Measurements from ENCODE around the gene MTMR11. TPM values are rescaled to one million over a fixed set of nuclear protein-coding genes. Genes with fewer than 3 reads are reported as not detected.

MTMR11 gene
- total RNA-seq, 1 experiment from 2014 or later: 3.9 TPM

DNA sequence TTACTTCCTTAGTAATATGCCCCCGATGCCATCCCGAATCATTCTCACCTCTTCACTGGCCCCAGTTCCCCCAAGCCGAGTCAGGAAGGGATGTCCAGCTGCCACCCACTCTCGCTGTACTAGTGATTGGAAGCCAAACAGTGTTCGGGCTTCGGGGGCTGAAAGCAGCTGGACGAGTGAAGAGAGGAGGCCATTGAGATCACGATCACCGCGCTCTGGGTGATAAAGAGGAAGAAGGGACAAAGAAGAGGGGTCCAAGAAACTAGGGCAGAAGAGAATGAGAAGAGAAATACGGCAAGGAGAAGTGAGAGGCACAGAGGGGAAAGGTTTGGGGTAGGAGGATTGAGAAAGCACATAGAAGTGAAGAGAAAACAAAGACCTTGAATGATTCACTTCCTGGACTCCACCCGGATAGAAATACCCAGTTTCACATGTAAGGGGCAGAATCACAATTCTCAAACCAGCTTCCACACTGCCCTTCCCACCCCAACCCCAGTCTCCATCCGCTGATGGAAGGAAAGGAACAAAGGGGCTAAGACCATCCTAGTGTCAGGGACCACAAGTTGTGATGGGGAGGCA lies 5.4 kb downstream of the MTMR11 start:
- Histone ChIP-seq H3K4me1 (ENCODE audit: insufficient read depth, low read length) (peaks cover 2% of the 10 kb centered on the region; the same call in 1 of the 2 replicates), H3K79me1 (ENCODE audit: insufficient read depth, low read depth, low read length, poor library complexity, severe bottlenecking) (peaks cover 7% of the 10 kb centered on the region), H4K5ac (ENCODE audit: insufficient read length, low read depth, low read length) (no peak overlapping the region), H3K27me3 (ENCODE audit: insufficient read depth, low read length) (no peaks in the 10 kb centered on the region), H3K4ac (ENCODE audit: low read depth, low read length) (no peak overlapping the region), H4K91ac (ENCODE audit: insufficient read length, low read depth, low read length) (no peak overlapping the region), H2BK5ac (ENCODE audit: insufficient read length, low read length) (no peak overlapping the region), H4K20me1 (ENCODE audit: control insufficient read depth, insufficient read depth, insufficient read length) (no peaks in the 10 kb centered on the region), H3K23me2 (ENCODE audit: insufficient read length, low read depth, low read length, poor library complexity, severe bottlenecking) (peaks cover 11% of the 10 kb centered on the region), H3K79me2 (ENCODE audit: insufficient read depth, low read length) (peaks cover 7% of the 10 kb centered on the region; the same call in 1 of the 2 replicates), H2BK15ac (ENCODE audit: low read depth, low read length) (no peak overlapping the region), H2BK12ac (ENCODE audit: insufficient read length, low read depth, low read length) (no peak overlapping the region), H3K9me3 (ENCODE audit: control insufficient read depth, low read depth, low read length) (no peaks in the 10 kb centered on the region), H2AFZ (ENCODE audit: low read length) (no peak overlapping the region), H3T11ph (ENCODE audit: low read length) (no peak overlapping the region), H3K23ac (ENCODE audit: insufficient read length, low read depth, low read length) (no peak overlapping the region), H3K9ac (ENCODE audit: extremely low read depth, insufficient read length, low read length) (no peak overlapping the region), H2AK5ac (ENCODE audit: insufficient read length, low read length) (no peak overlapping the region), H2BK120ac (ENCODE audit: low read depth, low read length, poor library complexity, severe bottlenecking) (no peak overlapping the region), H3K4me2 (ENCODE audit: insufficient read depth, insufficient read length, low read length) (no peak overlapping the region), H3K18ac (ENCODE audit: insufficient read length, low read depth, low read length) (no peak overlapping the region), H3K14ac (ENCODE audit: insufficient read depth, low read length) (no peak overlapping the region), H3K27ac (ENCODE audit: insufficient read length, low read depth, low read length) (no peak overlapping the region), H3K56ac (ENCODE audit: insufficient read length, low read depth, low read length) (no peak overlapping the region), H2BK20ac (ENCODE audit: low read depth, low read length, poor library complexity, severe bottlenecking) (no peak overlapping the region), H4K8ac (replicated peaks; ENCODE audit: insufficient read length, low read depth, low read length) (no peak overlapping the region)
- H3K27ac Mint-ChIP-seq: no peak overlapping the region; a peak in 1 of 7 replicates
- H3K36me3 Mint-ChIP-seq (ENCODE audit: insufficient read depth in 1 of 3, low read depth in 3 of 3): peaks cover 2 to 9% (median 8%) of the 10 kb centered on the region in 3 experiments
- H3K9me3 Mint-ChIP-seq: no peaks in the 10 kb centered on the region; a peak in 1 of 5 replicates
- peaks cover 22 to 23% of the 10 kb centered on the region in 2 experiments for H3K4me1 Mint-ChIP-seq
- no CpG with 5 or more reads among the region's 13 CpGs for WGBS (ENCODE audit: extremely low coverage, insufficient read length, low lambda C conversion rate)
- no peak overlapping the region for H3K4me3 Mint-ChIP-seq
- no peaks in the 10 kb centered on the region for H3K27me3 Mint-ChIP-seq (ENCODE audit: low read depth)
- TF ChIP-seq CTCF (conservative IDR thresholded peaks at IDR 0.05): no peak
- DNase-seq: no peak

Measured in H9 (cell line).